ENCODE results near the gene C6orf141. TPM values are rescaled to one million over a fixed set of nuclear protein-coding genes. Genes with fewer than 3 reads are reported as not detected.

Gene C6orf141
- total and polyA plus RNA-seq, 2 of the 13 experiments (the other 11 are each of a cell fraction or from before 2014, with no cell fraction given) = 0.07 TPM; not detected in 1

GRCh38 chr6:49509342-49509741 lies 41.1 kb upstream of the C6orf141 start (continued):
- TF ChIP-seq SP2 (CRISPR knock-in tag; IDR thresholded peaks at IDR 0.05) = no peak
- TF ChIP-seq LCORL (IDR thresholded peaks at IDR 0.05) = no peak
- no peak for TF ChIP-seq LCORL (CRISPR knock-in tag; IDR thresholded peaks at IDR 0.05)
- TF ChIP-seq TFAP4 (IDR thresholded peaks at IDR 0.05; ENCODE audit: borderline replicate concordance, low read depth) = no peak
- TF ChIP-seq SALL2 (CRISPR knock-in tag; IDR thresholded peaks at IDR 0.05) = no peak
- TF ChIP-seq FOXP4 (CRISPR knock-in tag; IDR thresholded peaks at IDR 0.05) = 0 out of 2 replicates have a peak, but pooled peaks have one; percentile 33
- TF ChIP-seq ZNF24 (IDR thresholded peaks at IDR 0.05) = 0 out of 2 replicates have a peak, but pooled peaks have one; percentile 6
- peak; percentile 41 for TF ChIP-seq SAP130 (CRISPR knock-in tag; IDR thresholded peaks at IDR 0.05; ENCODE audit: low read depth)
- no peak for TF ChIP-seq ISL2 (CRISPR knock-in tag; IDR thresholded peaks at IDR 0.05)
- no peak for TF ChIP-seq NFE2L1 (CRISPR knock-in tag; IDR thresholded peaks at IDR 0.05; ENCODE audit: borderline replicate concordance)
- no peak for TF ChIP-seq HMGXB3 (CRISPR knock-in tag; IDR thresholded peaks at IDR 0.05; ENCODE audit: borderline replicate concordance)
- TF ChIP-seq EP300 (IDR thresholded peaks at IDR 0.05; ENCODE audit: low read depth in 2 of 2, low read length in 2 of 2) = peak in 1 of 2 experiments; percentile 36; a peak in 2 of 4 replicates
- no peak for TF ChIP-seq EP300 (CRISPR knock-in tag; IDR thresholded peaks at IDR 0.05; ENCODE audit: borderline replicate concordance)
- no peak for TF ChIP-seq ZNF383 (CRISPR knock-in tag; IDR thresholded peaks at IDR 0.05; ENCODE audit: borderline replicate concordance)
- no peak for TF ChIP-seq ZNF263 (CRISPR knock-in tag; IDR thresholded peaks at IDR 0.05)
- no peak for TF ChIP-seq DPF2 (CRISPR knock-in tag; IDR thresholded peaks at IDR 0.05; ENCODE audit: borderline replicate concordance, low read depth)
- no peak for TF ChIP-seq ZNF468 (CRISPR knock-in tag; IDR thresholded peaks at IDR 0.05)
- no peak for TF ChIP-seq RFX3 (CRISPR knock-in tag; IDR thresholded peaks at IDR 0.05)
- 0 out of 2 replicates have a peak, but pooled peaks have one; percentile 28 for TF ChIP-seq TFE3 (CRISPR knock-in tag; IDR thresholded peaks at IDR 0.05)
- peak; percentile 32; the same call in 1 of the 2 replicates for TF ChIP-seq RXRB (CRISPR knock-in tag; IDR thresholded peaks at IDR 0.05; ENCODE audit: borderline replicate concordance)
- no peak for TF ChIP-seq MAZ (IDR thresholded peaks at IDR 0.05; ENCODE audit: borderline replicate concordance, low read depth, low read length)
- TF ChIP-seq MAZ (CRISPR knock-in tag; IDR thresholded peaks at IDR 0.05; ENCODE audit: low read depth) = no peak
- TF ChIP-seq ZNF83 (CRISPR knock-in tag; IDR thresholded peaks at IDR 0.05; ENCODE audit: borderline replicate concordance) = no peak
- 0 out of 2 replicates have a peak, but pooled peaks have one; percentile 48 for TF ChIP-seq ZKSCAN8 (CRISPR knock-in tag; IDR thresholded peaks at IDR 0.05; ENCODE audit: borderline replicate concordance)

Measured in HepG2 (cell line).